ENCODE data around the gene STIL.
"Not testable (repeated sequence)": the region's sequence is repeated elsewhere in the genome, so short reads cannot be mapped to it uniquely, and the experiment has no call there.

Gene STIL

DNA sequence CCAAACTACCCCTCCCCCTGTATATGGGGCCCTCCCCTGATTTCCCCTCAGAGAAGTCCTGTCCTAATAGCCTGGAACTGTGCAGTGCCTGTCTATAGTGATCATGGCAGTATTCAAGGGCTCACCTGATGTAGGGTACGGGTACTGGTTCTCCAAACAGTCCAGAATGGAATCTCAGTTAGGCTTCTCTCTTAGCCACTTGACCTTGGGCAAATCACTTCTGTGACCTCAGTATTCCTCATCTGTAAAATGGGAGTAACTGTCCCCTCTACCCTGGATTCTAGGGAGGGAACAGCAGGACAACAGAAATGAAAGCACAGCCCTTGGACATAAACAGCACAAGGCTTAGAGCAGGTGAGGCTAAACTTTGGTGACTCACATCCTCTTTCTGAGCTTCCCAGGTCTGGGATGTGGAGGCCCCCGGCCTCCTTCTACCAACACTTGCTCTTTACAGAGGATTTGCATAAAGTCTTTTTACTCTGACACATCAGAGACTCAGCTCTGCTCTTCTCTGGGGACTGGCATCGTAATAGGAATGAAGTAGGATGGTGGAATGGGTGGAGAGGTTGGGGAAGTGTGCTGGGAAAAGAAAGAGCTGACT is 104.1 kb downstream of the STIL start:
- H3K4me3 ChIP-seq (ENCODE audit: low read depth, low read length): no peak overlapping the region
- no peak for DNase-seq (ENCODE audit: low read depth)
- TF ChIP-seq MYC (IDR thresholded peaks at IDR 0.05; ENCODE audit: low read depth, low read length): no peak
- TF ChIP-seq, protein P1, sequence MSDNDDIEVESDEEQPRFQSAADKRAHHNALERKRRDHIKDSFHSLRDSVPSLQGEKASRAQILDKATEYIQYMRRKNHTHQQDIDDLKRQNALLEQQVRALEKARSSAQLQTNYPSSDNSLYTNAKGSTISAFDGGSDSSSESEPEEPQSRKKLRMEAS (IDR thresholded peaks at IDR 0.05; ENCODE audit: low read depth, low read length): no peak
- TF ChIP-seq, protein P2, sequence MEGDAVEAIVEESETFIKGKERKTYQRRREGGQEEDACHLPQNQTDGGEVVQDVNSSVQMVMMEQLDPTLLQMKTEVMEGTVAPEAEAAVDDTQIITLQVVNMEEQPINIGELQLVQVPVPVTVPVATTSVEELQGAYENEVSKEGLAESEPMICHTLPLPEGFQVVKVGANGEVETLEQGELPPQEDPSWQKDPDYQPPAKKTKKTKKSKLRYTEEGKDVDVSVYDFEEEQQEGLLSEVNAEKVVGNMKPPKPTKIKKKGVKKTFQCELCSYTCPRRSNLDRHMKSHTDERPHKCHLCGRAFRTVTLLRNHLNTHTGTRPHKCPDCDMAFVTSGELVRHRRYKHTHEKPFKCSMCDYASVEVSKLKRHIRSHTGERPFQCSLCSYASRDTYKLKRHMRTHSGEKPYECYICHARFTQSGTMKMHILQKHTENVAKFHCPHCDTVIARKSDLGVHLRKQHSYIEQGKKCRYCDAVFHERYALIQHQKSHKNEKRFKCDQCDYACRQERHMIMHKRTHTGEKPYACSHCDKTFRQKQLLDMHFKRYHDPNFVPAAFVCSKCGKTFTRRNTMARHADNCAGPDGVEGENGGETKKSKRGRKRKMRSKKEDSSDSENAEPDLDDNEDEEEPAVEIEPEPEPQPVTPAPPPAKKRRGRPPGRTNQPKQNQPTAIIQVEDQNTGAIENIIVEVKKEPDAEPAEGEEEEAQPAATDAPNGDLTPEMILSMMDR (IDR thresholded peaks at IDR 0.05; ENCODE audit: low read depth, low read length): no peak
- TF ChIP-seq POLR2A (IDR thresholded peaks at IDR 0.05; ENCODE audit: extremely low read depth, insufficient read length): no peak

DNA sequence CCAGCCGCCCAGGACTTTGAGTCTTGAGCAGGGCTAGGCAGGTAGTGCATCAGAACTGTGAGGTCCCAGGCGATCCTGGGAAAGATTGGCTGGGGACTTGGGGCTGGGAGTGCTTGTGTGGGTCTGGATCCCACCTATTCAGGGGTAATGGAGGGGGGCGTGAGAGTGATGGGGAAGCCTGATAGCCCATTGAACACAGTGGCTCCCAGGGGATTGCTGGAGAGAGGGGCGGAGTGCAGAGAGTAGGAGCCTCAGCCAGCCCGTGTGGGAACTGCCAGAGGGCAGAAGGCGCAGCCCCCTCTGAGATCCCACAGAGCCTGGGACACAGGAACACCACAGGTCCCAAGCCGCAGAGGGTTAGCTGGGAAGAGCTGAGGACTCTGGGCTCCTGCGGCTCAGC is 104.9 kb downstream of the STIL start:
- DNase-seq (ENCODE audit: low read depth): no peak
- H3K4me3 ChIP-seq (ENCODE audit: low read depth, low read length): no peak overlapping the region
- TF ChIP-seq, protein P2 (IDR thresholded peaks at IDR 0.05; ENCODE audit: low read depth, low read length): no peak
- TF ChIP-seq POLR2A (IDR thresholded peaks at IDR 0.05; ENCODE audit: extremely low read depth, insufficient read length): no peak
- TF ChIP-seq MYC (IDR thresholded peaks at IDR 0.05; ENCODE audit: low read depth, low read length): no peak
- TF ChIP-seq, protein P1 (IDR thresholded peaks at IDR 0.05; ENCODE audit: low read depth, low read length): no peak

DNA sequence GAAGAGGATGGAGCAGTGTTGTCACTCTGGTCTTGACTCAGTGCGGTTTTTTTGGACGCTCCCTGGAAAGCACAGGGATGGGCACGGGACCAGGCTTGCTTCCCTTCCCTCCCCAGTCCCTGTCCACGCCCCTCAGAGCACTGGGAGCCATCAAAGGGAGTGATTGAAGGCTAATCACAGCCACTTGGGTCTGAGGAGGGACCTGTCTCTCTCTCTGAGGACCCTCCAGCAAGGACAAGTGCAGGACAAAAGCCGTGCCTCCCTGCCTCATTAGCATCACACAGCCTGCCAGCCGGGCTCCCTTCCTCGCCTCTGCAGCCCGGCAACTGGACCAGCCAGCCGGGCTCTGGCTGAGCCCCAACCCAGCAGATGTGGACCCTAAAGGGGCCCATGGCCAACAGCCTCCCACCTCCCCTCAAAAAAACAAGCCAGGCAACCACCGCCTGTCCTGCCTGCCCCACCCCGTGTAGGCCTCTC is 105.5 kb downstream of the STIL start:
- no peak overlapping the region for H3K4me3 ChIP-seq (ENCODE audit: low read depth, low read length)
- DNase-seq (ENCODE audit: low read depth): no peak
- TF ChIP-seq, protein P2 (IDR thresholded peaks at IDR 0.05; ENCODE audit: low read depth, low read length): no peak
- TF ChIP-seq MYC (IDR thresholded peaks at IDR 0.05; ENCODE audit: low read depth, low read length) (no peak), POLR2A (IDR thresholded peaks at IDR 0.05; ENCODE audit: extremely low read depth, insufficient read length) (no peak)
- TF ChIP-seq, protein P1 (IDR thresholded peaks at IDR 0.05; ENCODE audit: low read depth, low read length): no peak

DNA sequence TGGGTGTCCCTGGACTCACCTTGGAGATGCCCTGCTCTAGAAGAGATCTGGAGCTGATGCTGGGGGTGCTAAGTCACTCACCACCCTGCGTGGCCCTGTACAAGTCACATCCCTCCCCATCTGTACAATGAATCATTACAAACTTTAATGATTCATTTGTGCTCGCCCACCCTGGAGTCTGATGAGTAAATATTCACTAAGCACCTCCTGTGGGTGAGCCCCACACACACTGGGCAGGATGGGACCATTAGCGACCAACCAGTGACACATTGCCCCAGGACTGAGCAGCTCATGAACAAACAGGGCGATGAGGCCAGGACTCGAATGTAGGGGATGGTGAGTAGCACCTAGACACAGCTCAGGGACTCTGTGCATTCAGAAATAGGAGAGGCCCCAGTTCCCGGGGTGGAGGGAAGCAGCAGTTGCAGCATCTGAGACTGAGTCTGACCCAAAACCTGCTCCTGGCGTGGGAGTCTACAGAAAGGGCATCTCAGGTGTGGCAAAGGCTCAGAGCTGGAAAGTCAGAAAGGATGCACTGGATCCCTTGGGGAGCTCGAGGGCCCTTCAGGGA is 106.1 kb downstream of the STIL start:
- no peak for DNase-seq (ENCODE audit: low read depth)
- TF ChIP-seq MYC (IDR thresholded peaks at IDR 0.05; ENCODE audit: low read depth, low read length) (no peak), POLR2A (IDR thresholded peaks at IDR 0.05; ENCODE audit: extremely low read depth, insufficient read length) (no peak)
- TF ChIP-seq, protein P1 (IDR thresholded peaks at IDR 0.05; ENCODE audit: low read depth, low read length): no peak
- TF ChIP-seq, protein P2 (IDR thresholded peaks at IDR 0.05; ENCODE audit: low read depth, low read length): no peak
- no peak overlapping the region for H3K4me3 ChIP-seq (ENCODE audit: low read depth, low read length)

DNA sequence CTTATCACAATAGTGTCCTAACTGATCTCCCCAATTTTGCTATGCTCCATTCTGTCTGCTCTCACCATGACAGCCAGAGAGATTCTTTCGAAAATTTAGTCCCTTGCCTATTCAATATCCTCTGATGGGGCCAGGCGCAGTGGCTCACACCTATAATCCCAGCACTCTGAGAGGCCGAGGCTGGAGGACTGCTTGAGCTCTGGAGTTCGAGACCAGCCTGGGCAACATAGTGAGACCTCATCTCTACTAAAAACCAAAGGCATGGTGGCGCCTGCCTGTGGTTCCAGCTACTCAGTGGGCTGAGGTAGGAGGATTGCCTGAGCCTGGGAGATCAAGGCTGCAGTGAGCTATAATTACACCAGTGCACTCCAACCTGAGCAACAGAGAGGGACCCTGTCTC is 108.0 kb downstream of the STIL start:
- no peak for DNase-seq (ENCODE audit: low read depth)
- no peak overlapping the region for H3K4me3 ChIP-seq (ENCODE audit: low read depth, low read length)
- TF ChIP-seq POLR2A (IDR thresholded peaks at IDR 0.05; ENCODE audit: extremely low read depth, insufficient read length) (no peak), MYC (IDR thresholded peaks at IDR 0.05; ENCODE audit: low read depth, low read length) (no peak)
- TF ChIP-seq, protein P1 (IDR thresholded peaks at IDR 0.05; ENCODE audit: low read depth, low read length): no peak
- TF ChIP-seq, protein P2 (IDR thresholded peaks at IDR 0.05; ENCODE audit: low read depth, low read length): no peak

DNA sequence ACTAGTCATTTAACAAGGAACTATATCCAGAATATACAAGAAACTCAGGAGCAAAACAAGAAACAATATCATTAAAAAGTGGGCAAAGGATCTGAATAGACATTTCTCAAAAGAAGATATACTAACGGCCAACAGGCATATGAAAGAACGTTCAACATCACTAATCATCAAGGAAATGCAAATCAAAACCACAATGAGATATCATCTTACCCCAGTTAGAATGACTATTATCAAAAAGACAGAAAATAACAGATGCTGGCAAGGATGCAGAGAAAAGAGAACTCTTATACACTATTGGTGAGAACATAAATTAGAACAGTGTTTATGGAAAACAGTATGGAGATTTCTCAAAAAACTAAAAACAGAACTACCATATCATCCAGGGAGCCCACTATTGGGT is 110.4 kb downstream of the STIL start:
- DNase-seq (ENCODE audit: low read depth); H3K4me3 ChIP-seq (ENCODE audit: low read depth, low read length): not testable (repeated sequence)
